Mucosa of descending colon (tissue), 3 donors: ENCODE results near the gene HAND1. TPM values are rescaled to one million over a fixed set of nuclear protein-coding genes. Genes with fewer than 3 reads are reported as not detected.

Experiments used
- ATAC-seq: fragments of 200-7000 bp; cut with Tn5 transposase; one replicate; pipeline ENCODE4 v1.9.1; 2020; ENCODE audit warnings: mild to moderate bottlenecking, moderate library complexity
- DNase-seq, 3 donors: peaks; one replicate each; pipeline ENCODE4 v3.0.0-alpha.2; 2020
- H3K36me3 ChIP-seq: fragments of 200-600 bp; one replicate; pipeline ENCODE4 v1.8.0; 2021; ENCODE audit warnings: low read depth, mild to moderate bottlenecking
- H3K4me1 ChIP-seq: fragments of 200-600 bp; one replicate; pipeline ENCODE4 v1.8.0; 2021; ENCODE audit warnings: low read depth, mild to moderate bottlenecking
- H3K4me3 ChIP-seq: fragments of 200-600 bp; one replicate; pipeline ENCODE4 v1.8.0; 2021; ENCODE audit warnings: mild to moderate bottlenecking
- H3K9me3 ChIP-seq: fragments of 200-600 bp; one replicate; pipeline ENCODE4 v1.8.0; 2021; ENCODE audit warnings: mild to moderate bottlenecking
- intact Hi-C, 2 donors: fragments of 100-400 bp; cut with DNase I in 1 of 2; cut with micrococcal nuclease in 1 of 2; formaldehyde crosslinking; loops; one replicate each; pipeline versions ENCODE4 v1.11.0 to v1.11.1; 2022; cut with DNase I, micrococcal nuclease
- total RNA-seq, 3 donors: library from RNA; stranded (reverse); fragmentation: NEBNext Ultra II Directional in 2 of 3; extraction: Animal tissue kit (Norgen Biotek cat#: 25700) in 2 of 3; gene quantifications; one replicate each; pipeline versions ENCODE4 v1.2.1 to v1.2.4, GENCODE V29; 2021 to 2023
- TF ChIP-seq, protein P1 (sequence below): fragments of 200-600 bp; IDR thresholded peaks from one replicate; pipeline ENCODE4 v1.8.0; 2022; ENCODE audit warnings: antibody characterized with exemption, mild to moderate bottlenecking
- donor health status: DM: no; HTN: no; CAD: no; lungs with moderate emphysema.
- donor health status: DM: no; HTN: no; CAD: no.
- donor health status: DM: no; HTN: yes; CAD: no.

The HAND1 gene
- total RNA-seq, 3 donors from 2014 or later, result 0.61 to 47.3 (median 1.8) TPM

- intact Hi-C loops, result no loop called here
- ATAC-seq, result no peak
- Histone ChIP-seq H3K4me3 (no peak overlapping the region), H3K9me3 (no peaks in the 10 kb centered on the region), H3K4me1 (no peaks in the 10 kb centered on the region), H3K36me3 (no peaks in the 10 kb centered on the region)
- no peak for DNase-seq
- TF ChIP-seq, protein P1, sequence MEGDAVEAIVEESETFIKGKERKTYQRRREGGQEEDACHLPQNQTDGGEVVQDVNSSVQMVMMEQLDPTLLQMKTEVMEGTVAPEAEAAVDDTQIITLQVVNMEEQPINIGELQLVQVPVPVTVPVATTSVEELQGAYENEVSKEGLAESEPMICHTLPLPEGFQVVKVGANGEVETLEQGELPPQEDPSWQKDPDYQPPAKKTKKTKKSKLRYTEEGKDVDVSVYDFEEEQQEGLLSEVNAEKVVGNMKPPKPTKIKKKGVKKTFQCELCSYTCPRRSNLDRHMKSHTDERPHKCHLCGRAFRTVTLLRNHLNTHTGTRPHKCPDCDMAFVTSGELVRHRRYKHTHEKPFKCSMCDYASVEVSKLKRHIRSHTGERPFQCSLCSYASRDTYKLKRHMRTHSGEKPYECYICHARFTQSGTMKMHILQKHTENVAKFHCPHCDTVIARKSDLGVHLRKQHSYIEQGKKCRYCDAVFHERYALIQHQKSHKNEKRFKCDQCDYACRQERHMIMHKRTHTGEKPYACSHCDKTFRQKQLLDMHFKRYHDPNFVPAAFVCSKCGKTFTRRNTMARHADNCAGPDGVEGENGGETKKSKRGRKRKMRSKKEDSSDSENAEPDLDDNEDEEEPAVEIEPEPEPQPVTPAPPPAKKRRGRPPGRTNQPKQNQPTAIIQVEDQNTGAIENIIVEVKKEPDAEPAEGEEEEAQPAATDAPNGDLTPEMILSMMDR, result no peak
Measured at GRCh38 chr5:154523104-154523503, 45.1 kb upstream of the HAND1 start.

DNA sequence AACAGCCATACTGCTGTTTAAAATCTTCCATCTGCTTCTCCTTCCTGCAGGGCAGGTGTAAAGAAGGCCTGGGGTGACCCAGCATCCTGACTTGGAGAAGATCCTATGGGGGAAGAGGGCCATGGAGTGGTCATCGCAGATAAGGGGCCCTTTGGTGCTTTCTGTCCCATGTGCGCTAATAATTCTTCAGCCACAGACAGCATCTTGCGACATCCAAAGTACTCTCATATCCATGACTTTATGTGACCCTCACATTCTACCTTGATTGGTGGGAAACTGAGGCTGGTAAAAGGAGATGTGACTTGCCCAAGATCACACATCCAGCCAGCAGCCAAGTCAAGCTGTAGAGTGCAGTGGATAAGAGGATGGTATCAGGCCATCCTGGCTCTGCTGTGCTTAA, 44.3 kb upstream of the HAND1 start:
- DNase-seq (no peak), ATAC-seq (no peak)
- Histone ChIP-seq H3K4me1 (no peaks in the 10 kb centered on the region), H3K9me3 (no peaks in the 10 kb centered on the region), H3K4me3 (no peak overlapping the region), H3K36me3 (no peaks in the 10 kb centered on the region)
- TF ChIP-seq, protein P1, result no peak
- intact Hi-C loops, result no loop called here

GRCh38 chr5:154521756-154522155, 43.7 kb upstream of the HAND1 start:
- no peak for DNase-seq

DNA sequence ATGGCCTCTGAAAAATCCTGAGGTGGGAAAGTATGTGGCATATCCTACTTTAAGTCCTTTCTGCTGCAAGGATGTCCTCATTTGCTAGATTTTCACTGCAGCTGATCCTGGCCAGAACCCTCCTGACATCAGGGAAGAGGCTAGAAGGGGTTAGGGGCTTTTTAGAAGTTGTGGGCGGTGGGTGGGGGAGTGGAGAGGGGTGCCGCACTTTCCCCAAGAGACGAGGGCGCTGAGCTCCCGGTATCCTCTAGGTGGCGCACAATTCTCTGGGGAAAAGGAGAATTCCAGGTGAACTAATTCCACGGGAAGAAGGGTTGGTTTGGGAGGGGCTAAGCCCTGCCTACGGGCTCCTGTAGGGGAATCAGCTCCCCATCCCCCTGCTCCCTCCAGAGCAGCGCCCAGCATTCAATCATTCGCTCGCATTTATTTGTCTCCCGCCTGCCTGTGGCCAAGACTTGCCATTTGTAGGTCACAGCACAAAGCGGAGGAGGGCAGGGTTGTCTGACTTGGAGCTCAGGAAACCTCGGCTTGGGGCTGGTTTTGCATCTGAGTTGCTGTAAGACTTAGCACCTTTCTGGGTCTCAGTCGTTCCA, 42.9 kb upstream of the HAND1 start:
- Histone ChIP-seq H3K4me3 (no peak overlapping the region), H3K9me3 (no peaks in the 10 kb centered on the region), H3K36me3 (no peaks in the 10 kb centered on the region), H3K4me1 (no peaks in the 10 kb centered on the region)
- ATAC-seq, result peak; percentile 53
- intact Hi-C loops, result no loop called here
- DNase-seq, result peak in 2 of 3 donors; percentile 29 to 33
- TF ChIP-seq, protein P1, result no peak

More at GRCh38 chr5:154521756-154522155, 43.7 kb upstream of the HAND1 start:
- TF ChIP-seq, protein P1, result no peak
- intact Hi-C loops, result no loop called here
- Histone ChIP-seq H3K36me3 (no peaks in the 10 kb centered on the region), H3K4me3 (no peak overlapping the region), H3K9me3 (no peaks in the 10 kb centered on the region), H3K4me1 (no peaks in the 10 kb centered on the region)
- ATAC-seq, result no peak

DNA sequence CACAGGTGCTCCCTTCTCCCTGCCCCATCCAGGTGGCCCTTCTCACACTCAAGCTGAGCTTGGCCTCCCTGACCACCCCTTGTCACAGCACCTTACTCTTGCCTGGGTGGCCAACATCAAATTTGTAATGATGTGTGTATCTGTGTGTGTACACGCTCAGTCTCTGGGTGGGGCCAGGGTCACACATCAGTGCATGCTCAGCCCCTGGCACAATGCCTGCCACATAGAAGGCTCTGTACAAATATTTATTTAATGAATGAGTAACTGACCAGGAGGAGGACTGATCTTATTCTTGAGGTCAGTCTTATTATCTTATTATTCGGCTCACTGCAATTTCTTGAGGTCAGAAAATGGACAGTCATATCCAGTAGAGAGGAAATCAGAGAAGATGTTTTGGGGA, 41.3 kb upstream of the HAND1 start:
- Histone ChIP-seq H3K9me3 (no peaks in the 10 kb centered on the region), H3K36me3 (no peaks in the 10 kb centered on the region), H3K4me3 (no peak overlapping the region), H3K4me1 (no peaks in the 10 kb centered on the region)
- TF ChIP-seq, protein P1, result no peak
- ATAC-seq, result no peak
- no peak for DNase-seq
- intact Hi-C loops, result no loop called here

DNA sequence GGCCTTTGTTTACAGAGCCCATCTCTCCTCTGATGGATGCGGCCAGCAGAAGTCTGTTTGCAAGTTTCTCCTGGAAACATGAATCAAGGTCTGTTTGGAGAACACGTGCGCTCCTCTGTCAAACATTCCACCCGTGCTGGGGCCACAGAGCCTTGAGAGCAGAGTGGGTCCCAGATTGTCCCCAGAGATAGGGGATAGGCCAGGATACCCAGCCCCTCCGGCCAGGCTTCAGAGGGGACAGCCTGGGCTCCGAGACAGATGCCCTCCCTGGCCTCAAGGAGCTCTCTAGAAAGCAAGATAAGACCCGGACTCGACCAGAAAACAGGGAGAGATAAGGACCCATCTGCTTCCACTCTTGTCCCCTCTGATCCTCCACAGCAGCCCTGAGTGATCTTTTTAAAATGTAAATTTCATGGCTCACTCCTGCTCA, 40.4 kb upstream of the HAND1 start:
- TF ChIP-seq, protein P1, result no peak
- ATAC-seq, result no peak

More for the DNA sequence above, 40.4 kb upstream of the HAND1 start:
- intact Hi-C loops, result no loop called here
- DNase-seq, result no peak
- H3K36me3 ChIP-seq, result no peaks in the 10 kb centered on the region
- no peaks in the 10 kb centered on the region for H3K4me1 ChIP-seq
- no peak overlapping the region for H3K4me3 ChIP-seq
- H3K9me3 ChIP-seq, result no peaks in the 10 kb centered on the region
